Urinary bladder (tissue), 4 donors: ENCODE results near the gene BHLHE23. TPM values are rescaled to one million over a fixed set of nuclear protein-coding genes. Genes with fewer than 3 reads are reported as not detected.
"Not testable (repeated sequence)": the region's sequence is repeated elsewhere in the genome, so short reads cannot be mapped to it uniquely, and the experiment has no call there.

Experiments used
- DNase-seq: peaks from one replicate; pipeline ENCODE4 v3.0.0-alpha.2; 2015; ENCODE audit errors: extremely low spot score
- H3K27ac ChIP-seq: one replicate; pipeline ENCODE4 v1.5.1; 2013; ENCODE audit warnings: low read depth, mild to moderate bottlenecking, moderate library complexity
- H3K36me3 ChIP-seq: one replicate; pipeline ENCODE4 v1.6.1; 2013; ENCODE audit warnings: mild to moderate bottlenecking, moderate library complexity; ENCODE audit not compliant: insufficient read depth
- H3K4me1 ChIP-seq: one replicate; pipeline ENCODE4 v1.6.1; 2013; ENCODE audit warnings: mild to moderate bottlenecking, moderate library complexity; ENCODE audit not compliant: insufficient read depth
- H3K4me3 ChIP-seq: one replicate; pipeline ENCODE4 v1.5.1; 2013; ENCODE audit warnings: low read depth, low read length
- WGBS: extraction: QIAGEN DNeasy Blood & Tissue Kit; methylation state at CpG from one replicate; pipeline ENCODE4 v1.1.7; 2013; 5-methylcytosine and 5-hydroxymethylcytosine counted together
- polyA plus RNA-seq: library from polyadenylated mRNA; stranded (reverse); fragments of 200-250 nt; gene quantifications from one replicate; pipeline ENCODE4 v1.2.3, GENCODE V29; 2013
- total RNA-seq: library from RNA; depleted of rRNA; stranded (reverse); fragments of >200 nt; gene quantifications from one replicate; pipeline ENCODE4 v1.2.3, GENCODE V29; 2014
- donor health status: healthy with polysubstance abuse.
- donor health status: healthy.

BHLHE23 gene
- total and polyA plus RNA-seq, 2 donors, result 0.26 TPM; not detected in 1

- DNase-seq, H3K4me3 ChIP-seq, H3K4me1 ChIP-seq, H3K27ac ChIP-seq, H3K36me3 ChIP-seq: not testable (repeated sequence)
- WGBS, result 92% methylated on average over 23 of the region's 31 CpGs
These were observed 46.1 kb downstream of the BHLHE23 start for GRCh38 chr20:62960446-62961309.

DNA sequence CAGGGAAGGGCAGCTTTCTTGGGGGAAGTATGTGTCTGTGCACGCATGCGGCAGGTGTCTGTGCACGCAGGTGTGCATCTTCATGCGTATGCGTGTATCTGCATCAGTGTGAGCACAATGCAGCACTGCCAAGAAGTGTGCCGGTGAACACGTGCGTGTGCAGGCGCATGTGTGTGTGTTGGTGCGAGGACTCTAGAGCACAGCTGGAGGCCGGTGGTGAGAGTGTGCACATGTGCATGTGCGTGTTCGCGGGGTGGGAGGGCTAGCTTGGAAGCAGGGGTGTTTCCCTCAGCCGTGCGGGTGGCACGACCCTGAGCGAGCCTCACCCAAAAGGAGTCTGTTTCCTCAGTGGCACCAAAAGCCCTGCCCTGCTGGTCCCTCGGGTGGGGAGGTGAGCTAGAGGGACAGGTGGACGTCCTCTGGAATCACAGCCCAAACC, 46.7 kb downstream of the BHLHE23 start:
- Histone ChIP-seq H3K27ac (no peak overlapping the region), H3K4me3 (no peak overlapping the region), H3K4me1 (no peaks in the 10 kb centered on the region), H3K36me3 (no peaks in the 10 kb centered on the region)
- DNase-seq, result no peak
- 91% methylated on average over 20 of the region's 20 CpGs for WGBS

GRCh38 chr20:62959101-62959971, 47.4 kb downstream of the BHLHE23 start:
- no peak overlapping the region for H3K27ac ChIP-seq
- 73% methylated on average over 43 of the region's 43 CpGs for WGBS
- H3K4me3 ChIP-seq, result no peak overlapping the region
- no peaks in the 10 kb centered on the region for H3K36me3 ChIP-seq
- no peaks in the 10 kb centered on the region for H3K4me1 ChIP-seq
- DNase-seq, result no peak

DNA sequence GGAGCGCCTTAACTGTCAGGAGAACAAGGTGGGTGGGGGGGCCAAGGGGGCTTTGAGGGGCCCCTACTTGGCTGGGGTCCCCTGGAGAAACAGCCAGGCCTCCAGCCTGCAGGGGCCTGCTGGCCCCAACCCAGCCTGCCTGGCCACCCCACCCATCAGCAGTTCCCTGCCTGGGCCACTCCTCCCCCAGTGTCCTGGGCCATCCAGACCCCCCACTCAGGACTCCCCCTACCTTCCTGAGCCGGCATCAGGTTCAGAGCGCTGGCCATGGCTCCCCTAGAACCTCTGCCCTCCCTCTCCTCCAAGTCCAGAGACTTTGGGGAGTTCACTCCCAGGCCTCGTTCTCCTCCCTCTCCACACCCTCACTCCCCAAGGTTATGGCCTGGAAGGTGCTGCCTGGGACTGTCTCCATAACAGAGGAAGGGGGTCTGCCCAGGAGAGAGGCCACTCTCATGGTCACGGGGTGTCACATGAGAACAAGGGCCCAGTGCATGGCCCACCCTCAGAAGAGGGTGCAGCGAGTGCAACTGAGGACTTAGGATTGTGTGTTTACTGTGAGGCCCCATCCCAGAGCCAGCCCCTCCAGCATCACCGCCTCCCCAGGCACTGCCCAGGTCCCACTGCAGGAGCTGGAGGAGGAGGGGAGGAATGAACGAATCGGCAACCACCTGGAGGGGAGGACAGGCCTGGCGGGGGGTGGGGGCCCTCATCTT, 48.2 kb downstream of the BHLHE23 start:
- no peak overlapping the region for H3K27ac ChIP-seq
- WGBS, result 76% methylated on average over 10 of the region's 10 CpGs
- no peaks in the 10 kb centered on the region for H3K36me3 ChIP-seq
- H3K4me3 ChIP-seq, result no peak overlapping the region
- DNase-seq, result no peak
- no peaks in the 10 kb centered on the region for H3K4me1 ChIP-seq

GRCh38 chr20:62957136-62958117, 49.3 kb downstream of the BHLHE23 start:
- Histone ChIP-seq H3K27ac (no peak overlapping the region), H3K4me3 (no peak overlapping the region), H3K36me3 (no peaks in the 10 kb centered on the region), H3K4me1 (no peaks in the 10 kb centered on the region)
- no peak for DNase-seq
- 97% methylated on average over 36 of the region's 36 CpGs for WGBS

GRCh38 chr20:62956387-62957135, 50.2 kb downstream of the BHLHE23 start:
- H3K36me3 ChIP-seq, result no peaks in the 10 kb centered on the region
- H3K4me3 ChIP-seq, result no peak overlapping the region
- no peak overlapping the region for H3K27ac ChIP-seq
- no peak for DNase-seq
- H3K4me1 ChIP-seq, result no peaks in the 10 kb centered on the region
- 90% methylated on average over 25 of the region's 25 CpGs for WGBS

Other genes starting within 250 kb of the BHLHE23 start
- 9.5 TPM for gene MRGBP, start 210.5 kb downstream of the BHLHE23 start, total RNA-seq
- 10.6 TPM for gene MRGBP, start 210.5 kb downstream of the BHLHE23 start, polyA plus RNA-seq
- gene OGFR, start 202.1 kb downstream of the BHLHE23 start, total RNA-seq, result 18.7 TPM
- gene OGFR, start 202.1 kb downstream of the BHLHE23 start, polyA plus RNA-seq, result 47.2 TPM
- gene COL9A3, start 189.9 kb downstream of the BHLHE23 start, total RNA-seq, result 101 TPM
- gene COL9A3, start 189.9 kb downstream of the BHLHE23 start, polyA plus RNA-seq, result 9.8 TPM
- gene TCFL5, start 145.1 kb downstream of the BHLHE23 start, total RNA-seq, result 21.0 TPM
- 10.7 TPM for gene TCFL5, start 145.1 kb downstream of the BHLHE23 start, polyA plus RNA-seq
- gene DIDO1, start 80.5 kb downstream of the BHLHE23 start, total RNA-seq, result 50.1 TPM
- gene DIDO1, start 80.5 kb downstream of the BHLHE23 start, polyA plus RNA-seq, result 44.1 TPM
- 32.0 TPM for gene GID8, start 68.8 kb downstream of the BHLHE23 start, total RNA-seq
- 21.4 TPM for gene GID8, start 68.8 kb downstream of the BHLHE23 start, polyA plus RNA-seq
- 8.9 TPM for gene SLC17A9, start 54.3 kb downstream of the BHLHE23 start, total RNA-seq
- gene SLC17A9, start 54.3 kb downstream of the BHLHE23 start, polyA plus RNA-seq, result 3.2 TPM
- 16.7 TPM for gene YTHDF1, start 209.2 kb upstream of the BHLHE23 start, total RNA-seq
- 24.0 TPM for gene YTHDF1, start 209.2 kb upstream of the BHLHE23 start, polyA plus RNA-seq
- not detected for gene BIRC7, start 228.9 kb upstream of the BHLHE23 start, total RNA-seq
- 0.18 TPM for gene BIRC7, start 228.9 kb upstream of the BHLHE23 start, polyA plus RNA-seq
- gene NKAIN4, start 247.5 kb upstream of the BHLHE23 start, total RNA-seq, result 4.0 TPM
- gene NKAIN4, start 247.5 kb upstream of the BHLHE23 start, polyA plus RNA-seq, result 0.23 TPM